ENCODE results near the gene MDFI.

DNA sequence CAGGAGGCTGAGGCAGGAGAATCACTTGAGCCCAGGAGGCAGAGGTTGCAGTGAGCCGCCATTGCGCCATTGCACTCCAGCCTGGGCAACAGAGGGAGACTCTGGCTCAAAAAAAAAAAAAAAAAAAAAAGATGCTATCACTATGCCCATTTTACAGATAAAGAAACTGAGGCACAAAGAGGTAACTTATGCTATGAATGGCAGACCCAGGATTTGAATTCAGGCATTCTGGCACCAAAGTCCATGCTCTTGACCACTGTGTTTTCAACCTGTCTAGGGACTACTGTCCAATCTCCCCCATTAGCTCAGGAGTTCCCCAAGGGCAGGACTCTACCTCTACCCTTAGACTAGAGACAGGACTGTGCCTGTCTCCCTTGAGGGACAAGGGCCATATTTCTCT, 9.1 kb upstream of the MDFI start:
- TF ChIP-seq, protein P1, sequence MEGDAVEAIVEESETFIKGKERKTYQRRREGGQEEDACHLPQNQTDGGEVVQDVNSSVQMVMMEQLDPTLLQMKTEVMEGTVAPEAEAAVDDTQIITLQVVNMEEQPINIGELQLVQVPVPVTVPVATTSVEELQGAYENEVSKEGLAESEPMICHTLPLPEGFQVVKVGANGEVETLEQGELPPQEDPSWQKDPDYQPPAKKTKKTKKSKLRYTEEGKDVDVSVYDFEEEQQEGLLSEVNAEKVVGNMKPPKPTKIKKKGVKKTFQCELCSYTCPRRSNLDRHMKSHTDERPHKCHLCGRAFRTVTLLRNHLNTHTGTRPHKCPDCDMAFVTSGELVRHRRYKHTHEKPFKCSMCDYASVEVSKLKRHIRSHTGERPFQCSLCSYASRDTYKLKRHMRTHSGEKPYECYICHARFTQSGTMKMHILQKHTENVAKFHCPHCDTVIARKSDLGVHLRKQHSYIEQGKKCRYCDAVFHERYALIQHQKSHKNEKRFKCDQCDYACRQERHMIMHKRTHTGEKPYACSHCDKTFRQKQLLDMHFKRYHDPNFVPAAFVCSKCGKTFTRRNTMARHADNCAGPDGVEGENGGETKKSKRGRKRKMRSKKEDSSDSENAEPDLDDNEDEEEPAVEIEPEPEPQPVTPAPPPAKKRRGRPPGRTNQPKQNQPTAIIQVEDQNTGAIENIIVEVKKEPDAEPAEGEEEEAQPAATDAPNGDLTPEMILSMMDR (IDR thresholded peaks at IDR 0.05), result no peak
- TF ChIP-seq SOX15 (CRISPR knock-in tag; IDR thresholded peaks at IDR 0.05) (no peak), NFYB (CRISPR knock-in tag; conservative IDR thresholded peaks at IDR 0.05; ENCODE audit: low read depth) (no peak)
- TF ChIP-seq, protein P2, sequence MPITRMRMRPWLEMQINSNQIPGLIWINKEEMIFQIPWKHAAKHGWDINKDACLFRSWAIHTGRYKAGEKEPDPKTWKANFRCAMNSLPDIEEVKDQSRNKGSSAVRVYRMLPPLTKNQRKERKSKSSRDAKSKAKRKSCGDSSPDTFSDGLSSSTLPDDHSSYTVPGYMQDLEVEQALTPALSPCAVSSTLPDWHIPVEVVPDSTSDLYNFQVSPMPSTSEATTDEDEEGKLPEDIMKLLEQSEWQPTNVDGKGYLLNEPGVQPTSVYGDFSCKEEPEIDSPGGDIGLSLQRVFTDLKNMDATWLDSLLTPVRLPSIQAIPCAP (CRISPR knock-in tag; IDR thresholded peaks at IDR 0.05), result no peak
